GM12801 (cell line): ENCODE measurements around the gene HPN.

ENCODE experiments used
- CTCF ChIP-seq: IDR thresholded peaks from one replicate; pipeline ENCODE4 v1.5.1; 2011; ENCODE audit warnings: control low read depth; ENCODE audit not compliant: insufficient read length; ENCODE audit errors: extremely low read depth

HPN gene

DNA sequence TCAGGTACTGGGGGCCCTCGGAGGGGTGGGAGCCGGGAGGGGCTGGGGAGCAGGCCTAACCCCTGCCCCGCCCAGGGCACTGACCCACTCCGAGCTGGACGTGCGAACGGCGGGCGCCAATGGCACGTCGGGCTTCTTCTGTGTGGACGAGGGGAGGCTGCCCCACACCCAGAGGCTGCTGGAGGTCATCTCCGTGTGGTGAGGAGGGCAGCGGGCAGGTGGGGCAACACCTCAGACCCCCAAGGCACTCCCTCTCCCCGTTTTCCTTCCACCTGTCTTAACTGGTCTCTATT lies 18.2 kb downstream of the HPN start:
- no peak for TF ChIP-seq CTCF

DNA sequence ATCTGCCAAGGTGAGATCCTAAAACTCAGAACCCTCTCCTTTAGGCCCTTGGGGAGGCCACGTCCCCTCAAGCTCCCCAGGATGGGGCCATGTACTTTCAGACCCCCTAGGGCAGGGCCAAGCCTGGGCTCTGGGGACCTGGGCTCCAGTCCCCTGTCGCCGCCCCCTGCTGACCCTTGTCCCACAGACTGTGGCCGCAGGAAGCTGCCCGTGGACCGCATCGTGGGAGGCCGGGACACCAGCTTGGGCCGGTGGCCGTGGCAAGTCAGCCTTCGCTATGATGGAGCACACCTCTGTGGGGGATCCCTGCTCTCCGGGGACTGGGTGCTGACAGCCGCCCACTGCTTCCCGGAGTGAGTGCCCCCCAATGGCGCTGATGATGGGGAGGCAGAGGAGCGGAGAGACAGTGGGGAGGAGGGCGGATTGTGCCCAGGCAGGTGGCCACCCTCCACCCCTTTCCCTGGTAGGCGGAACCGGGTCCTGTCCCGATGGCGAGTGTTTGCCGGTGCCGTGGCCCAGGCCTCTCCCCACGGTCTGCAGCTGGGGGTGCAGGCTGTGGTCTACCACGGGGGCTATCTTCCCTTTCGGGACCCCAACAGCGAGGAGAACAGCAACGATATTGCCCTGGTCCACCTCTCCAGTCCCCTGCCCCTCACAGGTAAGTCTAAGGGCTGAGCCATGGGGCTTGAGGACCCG lies 18.8 kb downstream of the HPN start:
- no peak for TF ChIP-seq CTCF

- no peak for TF ChIP-seq CTCF
These were observed 20.3 kb downstream of the HPN start for GRCh38 chr19:35061583-35062373.

GRCh38 chr19:35062942-35063341 lies 21.4 kb downstream of the HPN start:
- TF ChIP-seq CTCF = no peak

DNA sequence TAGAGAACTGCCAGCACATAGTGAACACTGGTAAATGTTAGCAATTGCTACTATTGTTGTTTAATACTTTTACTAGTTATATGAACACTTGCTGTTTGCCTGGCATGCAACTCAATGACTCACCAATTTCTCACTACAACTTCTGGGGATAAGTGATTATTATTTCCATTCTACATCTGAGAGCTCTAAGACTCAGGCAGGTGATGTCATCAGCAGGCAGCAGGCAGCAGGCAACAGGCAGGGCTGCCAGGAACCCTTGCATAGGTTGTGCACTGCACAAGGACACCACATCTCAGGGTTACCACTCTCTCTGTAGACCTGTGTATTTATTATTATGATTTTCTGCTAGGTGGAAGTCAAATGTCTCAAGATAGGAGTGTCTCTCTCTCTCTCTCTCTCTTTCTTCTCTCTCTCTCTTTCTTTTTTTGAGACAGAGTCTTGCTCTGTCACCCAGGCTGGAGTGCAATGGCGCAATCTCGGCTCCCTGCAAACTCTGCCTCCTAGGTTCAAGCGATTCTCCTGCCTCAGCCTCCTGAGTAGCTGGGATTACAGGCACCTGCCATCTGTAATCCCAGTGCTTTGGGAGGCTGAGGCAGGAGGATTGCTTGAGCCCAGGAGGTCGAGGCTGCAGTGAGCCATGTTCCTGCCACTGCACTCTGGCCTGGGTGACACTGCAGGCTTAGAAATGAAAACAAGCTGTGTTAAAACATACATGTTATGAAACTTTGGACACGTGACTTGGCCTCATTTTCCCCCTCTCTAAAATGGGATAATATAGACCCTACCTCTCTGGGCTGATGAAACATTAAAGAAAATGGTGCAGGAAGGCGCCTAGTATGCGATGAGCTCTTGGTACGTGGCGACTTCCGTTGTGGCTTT lies 22.7 kb downstream of the HPN start:
- TF ChIP-seq CTCF = no peak

GRCh38 chr19:35065574-35065973 lies 24.1 kb downstream of the HPN start:
- TF ChIP-seq CTCF = no peak

- TF ChIP-seq CTCF = no peak
These were observed 24.6 kb downstream of the HPN start for GRCh38 chr19:35066121-35066520.
